ENCODE measurements around the gene DARS2. TPM values are rescaled to one million over a fixed set of nuclear protein-coding genes. Genes with fewer than 3 reads are reported as not detected.

The DARS2 gene
- total RNA-seq, 1 experiment from 2014 or later, result 25.6 TPM

GRCh38 chr1:173867753-173868265 lies 43.3 kb downstream of the DARS2 start, which contains the start of gene GAS5:
Gene GAS5, minus strand, starts transcription at chr1:173867989.
- H3K9me3 ChIP-seq (ENCODE audit: control insufficient read depth in 1 of 2, insufficient read depth in 1 of 2, low read depth in 1 of 2, low read length in 2 of 2), result no peaks in the 10 kb centered on the region
- peak within 1 kb of the TSS; percentile 69 for H2AFZ ChIP-seq (ENCODE audit: low read depth, low read length, poor library complexity, severe bottlenecking)
- intact Hi-C loops (cut with micrococcal nuclease), result loop anchor here (2.0 to 10.0 kb wide), 2 partner anchors 207 to 347 kb away; no protein-coding TSS in a partner anchor
- DNase-seq (ENCODE audit: low read depth, low spot score) (peak; percentile 99), ATAC-seq (peak; percentile 85)
- H3K27me3 ChIP-seq (ENCODE audit: insufficient read depth, low read length), result no peaks in the 10 kb centered on the region
- no peaks in the 10 kb centered on the region for H3K9me2 ChIP-seq (ENCODE audit: insufficient read depth)
- peaks cover 38% of the 10 kb centered on the region for H3K79me2 ChIP-seq (ENCODE audit: insufficient read depth, low read length)
- H3K9ac ChIP-seq (ENCODE audit: low read length), result peak within 1 kb of the TSS; percentile 94
- ChIA-PET POLR2A (interaction anchor here (0.6 to 1.9 kb wide), 9 partner anchors 8 to 1131 kb away, joined by 3 to 11 read pairs (median 4); partner anchors contain the start of gene RC3H1), RAD21 (ENCODE audit: low non-redundant PET in 1 of 2, low total read pairs in 2 of 2, uncharacterized antibody in 2 of 2, unreplicated experiment in 2 of 2) (no interaction called here), CTCF (no interaction called here)
- H3K36me3 ChIP-seq (ENCODE audit: control insufficient read depth in 1 of 2, insufficient read depth in 2 of 2, low read length in 2 of 2), result peaks cover 33 to 43% of the 10 kb centered on the region in 2 experiments
- H3K27ac ChIP-seq (ENCODE audit: low read depth, low read length), result peak within 1 kb of the TSS; percentile 91
- H4K20me1 ChIP-seq (ENCODE audit: insufficient read depth), result peaks cover 38% of the 10 kb centered on the region; the same call in 1 of the 2 replicates
- H3K4me3 ChIP-seq (replicated peaks in 1 of 2; ENCODE audit: low read depth in 1 of 2, low read length in 2 of 2), result peak within 1 kb of the TSS; percentile 69 to 94
- H3K4me2 ChIP-seq (ENCODE audit: low read length), result peak within 1 kb of the TSS; percentile 95
- BruUV-seq (replicated peaks), result no TSS peak
- peaks cover 11 to 40% of the 10 kb centered on the region in 2 experiments; a peak in 3 of 4 replicates for H3K4me1 ChIP-seq (ENCODE audit: control insufficient read depth in 1 of 2, insufficient read depth in 2 of 2, low read length in 2 of 2)
- TF ChIP-seq YY1 (IDR thresholded peaks at IDR 0.05; ENCODE audit: extremely low read depth, insufficient replicate concordance, low read depth, low read length) (peak; percentile 91), FOSL1 (IDR thresholded peaks at IDR 0.05; ENCODE audit: low read depth) (no peak), CBX3 (IDR thresholded peaks at IDR 0.05; ENCODE audit: low read depth) (peak; percentile 65; the same call in 1 of the 2 replicates), ZBTB33 (IDR thresholded peaks at IDR 0.05; ENCODE audit: extremely low read depth, insufficient replicate concordance, low read length) (peak; percentile 42), ZNF274 (IDR thresholded peaks at IDR 0.05; ENCODE audit: low read depth, low read length) (no peak), POLR2AphosphoS5 (IDR thresholded peaks at IDR 0.05; ENCODE audit: low read depth, low read length) (peak; percentile 100), POLR2A (IDR thresholded peaks at IDR 0.05; ENCODE audit: borderline replicate concordance, extremely low read depth, insufficient read depth, insufficient read length) (peak; percentile 100), SRF (IDR thresholded peaks at IDR 0.05; ENCODE audit: low read depth) (peak; percentile 65; the same call in 1 of the 2 replicates), CTCF (IDR thresholded peaks at IDR 0.05 in 2 of 3, conservative IDR thresholded peaks at IDR 0.05 in 1 of 3; ENCODE audit: borderline replicate concordance in 1 of 3, insufficient read depth in 1 of 3, low read depth in 2 of 3, low read length in 2 of 3) (no peak), ZFX (IDR thresholded peaks at IDR 0.05) (peak; percentile 53; the same call in 1 of the 2 replicates), SP1 (IDR thresholded peaks at IDR 0.05; ENCODE audit: low read depth) (no peak; the same call in none of the 2 replicates), ATF3 (IDR thresholded peaks at IDR 0.05) (no peak), CEBPB (IDR thresholded peaks at IDR 0.05; ENCODE audit: low read depth) (no peak; the same call in 1 of the 2 replicates), EZH2 (IDR thresholded peaks at IDR 0.05) (no peak), REST (IDR thresholded peaks at IDR 0.05; ENCODE audit: low read depth) (no peak), EGR1 (IDR thresholded peaks at IDR 0.05; ENCODE audit: low read depth) (no peak), ELF1 (IDR thresholded peaks at IDR 0.05; ENCODE audit: borderline replicate concordance, low read depth) (no peak), MAX (IDR thresholded peaks at IDR 0.05) (peak; percentile 93), SIN3A (IDR thresholded peaks at IDR 0.05; ENCODE audit: low read depth) (peak; percentile 99), TCF7L2 (IDR thresholded peaks at IDR 0.05; ENCODE audit: borderline replicate concordance, extremely low read depth, insufficient read depth, insufficient read length) (no peak)

All from HCT116 (cell line).